ENCODE measurements around the gene STAT1.

STAT1 gene

GRCh38 chr2:190959911-190960788, 53.8 kb downstream of the STAT1 start:
- DNase-seq (ENCODE audit: low read depth in 2 of 2) = no peak

GRCh38 chr2:190953257-190953656, 60.7 kb downstream of the STAT1 start:
- no peak for DNase-seq (ENCODE audit: low read depth in 2 of 2)

GRCh38 chr2:190950566-190950991, 63.4 kb downstream of the STAT1 start:
- DNase-seq (ENCODE audit: low read depth in 2 of 2) = no peak

- no peak for DNase-seq (ENCODE audit: low read depth in 2 of 2)
These were observed 65.3 kb downstream of the STAT1 start for GRCh38 chr2:190948671-190949070.

- no peak for DNase-seq (ENCODE audit: low read depth in 2 of 2)
These were observed 66.2 kb downstream of the STAT1 start for GRCh38 chr2:190947711-190948251.

- no peak for DNase-seq (ENCODE audit: low read depth in 2 of 2)
These were observed 66.8 kb downstream of the STAT1 start for GRCh38 chr2:190947141-190947540.

GRCh38 chr2:190943706-190944105, 70.3 kb downstream of the STAT1 start:
- DNase-seq (ENCODE audit: low read depth in 2 of 2) = no peak

GRCh38 chr2:190942697-190943096, 71.3 kb downstream of the STAT1 start:
- DNase-seq (ENCODE audit: low read depth in 2 of 2) = no peak

- DNase-seq (ENCODE audit: low read depth in 2 of 2) = no peak
These were observed 72.4 kb downstream of the STAT1 start for GRCh38 chr2:190941571-190941970.

- DNase-seq (ENCODE audit: low read depth in 2 of 2) = no peak
These were observed 73.5 kb downstream of the STAT1 start for GRCh38 chr2:190940454-190940853.

- no peak for DNase-seq (ENCODE audit: low read depth in 2 of 2)
These were observed 75.1 kb downstream of the STAT1 start for GRCh38 chr2:190938771-190939335.

- no peak for DNase-seq (ENCODE audit: low read depth in 2 of 2)
These were observed 78.9 kb downstream of the STAT1 start for GRCh38 chr2:190935054-190935453.

- DNase-seq (ENCODE audit: low read depth in 2 of 2) = no peak
These were observed 80.6 kb downstream of the STAT1 start for GRCh38 chr2:190933361-190933760.

- no peak for DNase-seq (ENCODE audit: low read depth in 2 of 2)
These were observed 81.5 kb downstream of the STAT1 start for GRCh38 chr2:190932514-190932913.

GRCh38 chr2:190930411-190930810, 83.6 kb downstream of the STAT1 start:
- no peak for DNase-seq (ENCODE audit: low read depth in 2 of 2)

GRCh38 chr2:190929919-190930318, 84.1 kb downstream of the STAT1 start:
- no peak for DNase-seq (ENCODE audit: low read depth in 2 of 2)

GRCh38 chr2:190927301-190927700, 86.7 kb downstream of the STAT1 start:
- no peak for DNase-seq (ENCODE audit: low read depth in 2 of 2)

GRCh38 chr2:190922376-190922775, 91.6 kb downstream of the STAT1 start:
- no peak for DNase-seq (ENCODE audit: low read depth in 2 of 2)

GRCh38 chr2:190920085-190920484, 93.9 kb downstream of the STAT1 start:
- no peak for DNase-seq (ENCODE audit: low read depth in 2 of 2)

Data from activated CD8-positive, alpha-beta memory T cell treated with anti-CD3 and anti-CD28 coated beads for 4 hours (primary cell).